SK-N-SH (cell line): ENCODE measurements around the gene FRMD3.

Experiments used
- EP300 ChIP-seq, 2 experiments: IDR thresholded peaks; 2 replicates each; pipeline versions ENCODE4 v1.4.0 to v1.6.1; 2012; ENCODE audit warnings: borderline replicate concordance in 1 of 2, low read depth in 1 of 2, low read length in 1 of 2
- FOXJ3 ChIP-seq: sonication (generic); formaldehyde crosslinking; IDR thresholded peaks from 2 replicates; pipeline ENCODE4 v1.5.1; 2020; ENCODE audit warnings: mild to moderate bottlenecking, missing genetic modification reagents
- JUND ChIP-seq: IDR thresholded peaks from 2 replicates; pipeline ENCODE4 v1.4.0; 2012
- MAX ChIP-seq: IDR thresholded peaks from 2 replicates; pipeline ENCODE4 v1.4.0; 2012; ENCODE audit warnings: low read depth
- SMC3 ChIP-seq: IDR thresholded peaks from 2 replicates; pipeline ENCODE4 v1.6.1; 2012; ENCODE audit warnings: low read depth, low read length, improper control_type of control experiment
- TAF1 ChIP-seq: IDR thresholded peaks from 2 replicates; pipeline ENCODE4 v1.6.1; 2012; ENCODE audit warnings: low read depth, mild to moderate bottlenecking, low read length, moderate library complexity, borderline replicate concordance
- TCF12 ChIP-seq: IDR thresholded peaks from 2 replicates; pipeline ENCODE4 v1.4.0; 2012
- YY1 ChIP-seq: IDR thresholded peaks from 2 replicates; pipeline ENCODE4 v1.4.0; 2012; ENCODE audit warnings: low read depth, mild to moderate bottlenecking
- TF ChIP-seq, protein P1 (sequence below): fragments of 200-600 bp; sonication (generic); IDR thresholded peaks from 2 replicates; pipeline ENCODE4 v1.6.1; 2017; ENCODE audit warnings: antibody characterized with exemption, mild to moderate bottlenecking, moderate library complexity

DNA sequence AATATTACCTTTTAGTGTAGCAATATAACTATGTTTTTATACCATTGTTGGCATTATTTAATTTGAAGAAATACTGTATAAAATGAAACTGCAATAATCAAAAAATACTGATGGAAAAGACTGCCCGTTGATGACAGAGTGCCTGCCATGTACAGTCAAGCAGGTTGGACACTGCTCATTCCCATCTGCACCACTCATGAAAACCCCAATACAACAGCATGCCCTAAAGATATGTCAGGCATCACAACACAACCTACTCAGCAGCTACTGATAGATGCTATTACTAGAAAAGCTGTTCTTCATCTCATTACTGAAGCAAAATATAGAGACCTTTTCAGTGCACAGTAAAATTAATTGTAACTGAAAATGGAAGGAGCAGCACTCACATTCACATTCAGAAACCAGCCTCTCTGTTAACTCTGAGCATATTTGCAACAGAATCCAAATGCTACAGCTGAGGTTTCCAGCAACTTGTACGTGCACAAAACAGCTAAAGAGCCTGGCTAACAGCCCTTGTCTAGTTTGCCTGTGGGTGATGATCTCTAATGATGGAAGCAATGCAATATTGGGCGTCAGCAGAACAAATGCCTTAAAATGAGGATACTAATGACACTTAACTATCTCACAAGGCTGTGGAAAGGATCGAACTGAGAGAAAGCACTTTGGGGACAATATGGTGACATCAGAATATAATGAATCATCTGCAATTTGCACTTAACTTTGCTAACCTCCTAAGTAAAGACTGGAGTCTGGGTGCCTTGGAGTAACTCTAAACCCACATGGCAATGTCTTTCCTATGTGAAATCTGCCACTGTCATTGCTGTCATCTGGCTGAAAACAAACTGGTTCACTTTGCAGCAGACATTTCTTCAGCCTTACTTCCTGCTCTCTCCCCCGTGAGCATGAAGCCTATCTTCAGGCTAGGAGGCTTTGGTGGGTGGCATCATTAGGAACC is 280.0 kb downstream of the FRMD3 start:
- TF ChIP-seq TAF1 = no peak
- TF ChIP-seq FOXJ3 (CRISPR knock-in tag) = no peak
- no peak for TF ChIP-seq MAX
- no peak for TF ChIP-seq YY1
- no peak for TF ChIP-seq JUND
- no peak for TF ChIP-seq EP300 (IDR thresholded peaks at IDR 0.05; ENCODE audit: borderline replicate concordance in 1 of 2, low read depth in 1 of 2, low read length in 1 of 2)
- TF ChIP-seq, protein P1, sequence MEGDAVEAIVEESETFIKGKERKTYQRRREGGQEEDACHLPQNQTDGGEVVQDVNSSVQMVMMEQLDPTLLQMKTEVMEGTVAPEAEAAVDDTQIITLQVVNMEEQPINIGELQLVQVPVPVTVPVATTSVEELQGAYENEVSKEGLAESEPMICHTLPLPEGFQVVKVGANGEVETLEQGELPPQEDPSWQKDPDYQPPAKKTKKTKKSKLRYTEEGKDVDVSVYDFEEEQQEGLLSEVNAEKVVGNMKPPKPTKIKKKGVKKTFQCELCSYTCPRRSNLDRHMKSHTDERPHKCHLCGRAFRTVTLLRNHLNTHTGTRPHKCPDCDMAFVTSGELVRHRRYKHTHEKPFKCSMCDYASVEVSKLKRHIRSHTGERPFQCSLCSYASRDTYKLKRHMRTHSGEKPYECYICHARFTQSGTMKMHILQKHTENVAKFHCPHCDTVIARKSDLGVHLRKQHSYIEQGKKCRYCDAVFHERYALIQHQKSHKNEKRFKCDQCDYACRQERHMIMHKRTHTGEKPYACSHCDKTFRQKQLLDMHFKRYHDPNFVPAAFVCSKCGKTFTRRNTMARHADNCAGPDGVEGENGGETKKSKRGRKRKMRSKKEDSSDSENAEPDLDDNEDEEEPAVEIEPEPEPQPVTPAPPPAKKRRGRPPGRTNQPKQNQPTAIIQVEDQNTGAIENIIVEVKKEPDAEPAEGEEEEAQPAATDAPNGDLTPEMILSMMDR = no peak
- no peak for TF ChIP-seq SMC3
- TF ChIP-seq TCF12 = no peak
